Bronchial epithelial cell (primary cell): ENCODE measurements around the gene HCRTR1. TPM values are rescaled to one million over a fixed set of nuclear protein-coding genes. Genes with fewer than 3 reads are reported as not detected.
A peak's percentile ranks its signal among the peaks of the same experiment; 100 is the strongest.

Experiments used
- DNase-seq: peaks from one replicate; pipeline ENCODE4 v3.0.0-alpha.2; 2010; ENCODE audit warnings: low read depth
- FAIRE-seq: peaks from 2 replicates; lab custom pipeline; 2011; peaks lifted over from hg19 to GRCh38; lab: Jason Lieb, UNC
- H3K27me3 ChIP-seq: 2 replicates; pipeline ENCODE4 v1.5.1; 2011; ENCODE audit warnings: low read length; ENCODE audit not compliant: control insufficient read depth, insufficient read depth
- H3K36me3 ChIP-seq: 2 replicates; pipeline ENCODE4 v1.5.1; 2011; ENCODE audit warnings: low read length; ENCODE audit not compliant: control insufficient read depth, insufficient read depth
- H3K4me3 ChIP-seq: 2 replicates; pipeline ENCODE4 v1.5.1; 2011; ENCODE audit warnings: mild to moderate bottlenecking, low read depth, low read length, control low read depth
- total RNA-seq: library from RNA; depleted of rRNA; stranded (reverse); fragments of >200 nt; gene quantifications from 2 replicates; pipeline ENCODE4 v1.2.1, GENCODE V29; 2014
- TF ChIP-seq, protein P1 (sequence below): IDR thresholded peaks from 2 replicates; pipeline ENCODE4 v1.5.1; 2011; ENCODE audit warnings: mild to moderate bottlenecking, moderate library complexity, low read length, control low read depth, inconsistent platforms; ENCODE audit not compliant: insufficient read depth, severe bottlenecking

Gene HCRTR1
- total RNA-seq, 1 donor from 2014 or later, result not detected

DNA sequence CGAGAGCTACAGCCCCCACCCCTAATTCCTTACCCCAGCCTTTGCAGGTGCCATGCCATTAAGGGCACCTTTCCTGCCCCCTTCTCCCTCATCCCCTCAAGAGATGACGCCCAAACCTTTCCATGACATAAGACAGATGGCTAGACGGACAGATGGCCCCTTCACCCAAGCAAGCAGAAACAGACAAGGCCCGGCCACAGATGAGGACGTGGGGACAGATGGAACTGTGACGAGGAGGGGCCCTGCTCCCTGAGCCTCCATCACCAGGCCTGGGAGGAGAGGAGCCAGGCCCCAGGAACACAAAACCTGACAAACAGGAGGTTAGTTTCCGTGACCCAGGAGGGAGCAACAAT is 51.9 kb downstream of the HCRTR1 start:
- no peaks in the 10 kb centered on the region for H3K27me3 ChIP-seq
- peaks cover 17% of the 10 kb centered on the region for H3K36me3 ChIP-seq
- no peak for FAIRE-seq
- DNase-seq, result no peak
- no peak overlapping the region for H3K4me3 ChIP-seq
- TF ChIP-seq, protein P1, sequence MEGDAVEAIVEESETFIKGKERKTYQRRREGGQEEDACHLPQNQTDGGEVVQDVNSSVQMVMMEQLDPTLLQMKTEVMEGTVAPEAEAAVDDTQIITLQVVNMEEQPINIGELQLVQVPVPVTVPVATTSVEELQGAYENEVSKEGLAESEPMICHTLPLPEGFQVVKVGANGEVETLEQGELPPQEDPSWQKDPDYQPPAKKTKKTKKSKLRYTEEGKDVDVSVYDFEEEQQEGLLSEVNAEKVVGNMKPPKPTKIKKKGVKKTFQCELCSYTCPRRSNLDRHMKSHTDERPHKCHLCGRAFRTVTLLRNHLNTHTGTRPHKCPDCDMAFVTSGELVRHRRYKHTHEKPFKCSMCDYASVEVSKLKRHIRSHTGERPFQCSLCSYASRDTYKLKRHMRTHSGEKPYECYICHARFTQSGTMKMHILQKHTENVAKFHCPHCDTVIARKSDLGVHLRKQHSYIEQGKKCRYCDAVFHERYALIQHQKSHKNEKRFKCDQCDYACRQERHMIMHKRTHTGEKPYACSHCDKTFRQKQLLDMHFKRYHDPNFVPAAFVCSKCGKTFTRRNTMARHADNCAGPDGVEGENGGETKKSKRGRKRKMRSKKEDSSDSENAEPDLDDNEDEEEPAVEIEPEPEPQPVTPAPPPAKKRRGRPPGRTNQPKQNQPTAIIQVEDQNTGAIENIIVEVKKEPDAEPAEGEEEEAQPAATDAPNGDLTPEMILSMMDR, result no peak

GRCh38 chr1:31669786-31670592 is 52.5 kb downstream of the HCRTR1 start:
- peaks cover 16% of the 10 kb centered on the region for H3K36me3 ChIP-seq
- TF ChIP-seq, protein P1, result peak; percentile 30
- peak; percentile 83 for DNase-seq
- H3K27me3 ChIP-seq, result no peaks in the 10 kb centered on the region
- peak; percentile 80 for FAIRE-seq
- H3K4me3 ChIP-seq, result peak overlapping the region; percentile 1

GRCh38 chr1:31670593-31670964 is 53.1 kb downstream of the HCRTR1 start:
- peak overlapping the region; percentile 1 for H3K4me3 ChIP-seq
- H3K27me3 ChIP-seq, result no peaks in the 10 kb centered on the region
- no peak for FAIRE-seq
- H3K36me3 ChIP-seq, result peaks cover 12% of the 10 kb centered on the region
- TF ChIP-seq, protein P1, result no peak
- DNase-seq, result no peak

DNA sequence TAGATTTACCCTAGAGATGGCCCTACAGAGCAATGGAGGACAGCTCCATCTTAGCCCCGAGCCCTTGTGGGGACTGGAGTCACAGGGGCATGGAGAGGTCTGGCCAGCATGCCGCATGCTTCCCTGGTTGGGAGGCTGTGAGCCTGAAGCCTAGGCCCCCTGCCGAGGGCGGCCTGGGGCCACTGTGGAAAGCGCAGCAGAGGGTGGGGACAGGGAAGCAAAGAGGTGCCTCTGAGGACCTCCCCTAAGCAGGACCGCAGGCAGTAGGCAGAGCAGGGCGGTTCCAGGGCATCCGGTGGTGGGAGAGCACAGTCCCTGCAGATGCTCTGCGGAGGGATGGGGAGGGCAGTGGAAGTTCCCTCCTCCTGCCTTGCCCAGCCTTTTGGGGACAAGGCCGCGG is 53.7 kb downstream of the HCRTR1 start:
- TF ChIP-seq, protein P1, result no peak
- no peaks in the 10 kb centered on the region for H3K27me3 ChIP-seq
- DNase-seq (no peak), FAIRE-seq (no peak)
- peaks cover 9% of the 10 kb centered on the region for H3K36me3 ChIP-seq
- H3K4me3 ChIP-seq, result no peak overlapping the region

GRCh38 chr1:31671561-31672201 is 54.2 kb downstream of the HCRTR1 start:
- no peak for FAIRE-seq
- peaks cover 9% of the 10 kb centered on the region for H3K36me3 ChIP-seq

More at GRCh38 chr1:31671561-31672201, 54.2 kb downstream of the HCRTR1 start:
- no peak for DNase-seq
- Histone ChIP-seq H3K27me3 (no peaks in the 10 kb centered on the region), H3K4me3 (no peak overlapping the region)
- TF ChIP-seq, protein P1, result no peak
